IMR-90 (cell line): ENCODE data around the gene STXBP4. TPM values are rescaled to one million over a fixed set of nuclear protein-coding genes. Genes with fewer than 3 reads are reported as not detected.

Experiments
- ATAC-seq: fragments of 200-7000 bp; cut with Tn5 transposase; 2 replicates; pipeline ENCODE4 v1.9.1; 2020; ENCODE audit warnings: low read depth, mild to moderate bottlenecking, moderate library complexity
- BruUV-seq: library from RNA; stranded (reverse); fragments of 400-500 nt; replicated peaks from 2 replicates; lab custom pipeline; 2021; lab: Mats Ljungman, UMichigan
- CTCF ChIA-PET: fragments of 300-600 bp; formaldehyde crosslinking; extraction: SDS; loops from one replicate; lab custom pipeline; 2021; ENCODE audit warnings: antibody characterized with exemption; lab: Yijun Ruan, JAX
- POLR2A ChIA-PET: fragments of 300-600 bp; sonication (Branson Sonifier 250); formaldehyde crosslinking; loops from one replicate; lab custom pipeline; 2022; ENCODE audit warnings: antibody characterized with exemption; ENCODE audit not compliant: unreplicated experiment; lab: Charles Lee
- DNase-seq: peaks from one replicate; pipeline ENCODE4 v3.0.0; 2013
- H2AFZ ChIP-seq: replicated peaks from 2 replicates; pipeline ENCODE3; 2013; ENCODE audit warnings: low read length, mild to moderate bottlenecking; ENCODE audit not compliant: poor library complexity
- H2AK5ac ChIP-seq: 2 replicates; pipeline ENCODE4 v1.6.1; 2013; ENCODE audit warnings: low read depth, low read length, inconsistent platforms
- H2AK9ac ChIP-seq: replicated peaks from 2 replicates; pipeline ENCODE3; 2013; ENCODE audit warnings: mild to moderate bottlenecking, low read depth, low read length, moderate library complexity; ENCODE audit not compliant: poor library complexity
- H2BK120ac ChIP-seq: 2 replicates; pipeline ENCODE4 v1.6.1; 2013; ENCODE audit warnings: low read depth, low read length, inconsistent platforms
- H2BK15ac ChIP-seq: 3 replicates; pipeline ENCODE4 v1.6.1; 2013; ENCODE audit warnings: low read depth, low read length, inconsistent platforms
- H2BK20ac ChIP-seq: 2 replicates; pipeline ENCODE4 v1.6.1; 2013; ENCODE audit warnings: low read depth, mild to moderate bottlenecking, inconsistent platforms, low read length, moderate library complexity
- H2BK5ac ChIP-seq: 2 replicates; pipeline ENCODE4 v1.6.1; 2013; ENCODE audit warnings: mild to moderate bottlenecking, low read depth, low read length, inconsistent platforms; ENCODE audit not compliant: poor library complexity, severe bottlenecking
- H3K14ac ChIP-seq: replicated peaks from 2 replicates; pipeline ENCODE4 v1.6.1; 2013; ENCODE audit warnings: low read depth, low read length, inconsistent platforms
- H3K18ac ChIP-seq: 2 replicates; pipeline ENCODE4 v1.6.1; 2013; ENCODE audit warnings: low read depth, low read length, control low read depth
- H3K23ac ChIP-seq: 2 replicates; pipeline ENCODE4 v1.6.1; 2013; ENCODE audit warnings: low read depth, low read length, inconsistent platforms
- H3K27ac ChIP-seq: 2 replicates; pipeline ENCODE4 v1.5.1; 2013; ENCODE audit warnings: mild to moderate bottlenecking, control low read depth, low read length; ENCODE audit not compliant: insufficient read depth
- H3K27me3 ChIP-seq: 2 replicates; pipeline ENCODE4 v1.6.1; 2013; ENCODE audit warnings: low read length; ENCODE audit not compliant: control insufficient read depth, insufficient read depth
- H3K36me3 ChIP-seq: 2 replicates; pipeline ENCODE4 v1.6.1; 2013; ENCODE audit warnings: low read length, mixed read lengths; ENCODE audit not compliant: control insufficient read depth, insufficient read depth
- H3K4ac ChIP-seq: 2 replicates; pipeline ENCODE4 v1.6.1; 2013; ENCODE audit warnings: low read depth, low read length, inconsistent platforms
- H3K4me1 ChIP-seq: 2 replicates; pipeline ENCODE4 v1.6.1; 2013; ENCODE audit warnings: low read length, mixed read lengths; ENCODE audit not compliant: control insufficient read depth, insufficient read depth
- H3K4me2 ChIP-seq: 2 replicates; pipeline ENCODE4 v1.6.1; 2013; ENCODE audit warnings: low read depth, mild to moderate bottlenecking, control low read depth, low read length, moderate library complexity
- H3K4me3 ChIP-seq: 2 replicates; pipeline ENCODE4 v1.5.1; 2013; ENCODE audit warnings: low read depth, mild to moderate bottlenecking, control low read depth, low read length, moderate library complexity; ENCODE audit not compliant: insufficient read depth
- H3K56ac ChIP-seq: 2 replicates; pipeline ENCODE4 v1.6.1; 2013; ENCODE audit warnings: low read length, inconsistent platforms; ENCODE audit not compliant: insufficient read depth; ENCODE audit errors: extremely low read depth
- H3K79me1 ChIP-seq, 2 experiments: 2 replicates each; pipeline ENCODE4 v1.6.1; 2013; ENCODE audit warnings: low read length in 2 of 2, inconsistent platforms in 1 of 2, low read depth in 1 of 2
- H3K9ac ChIP-seq: 2 replicates; pipeline ENCODE4 v1.6.1; 2013; ENCODE audit warnings: low read depth, low read length, control low read depth
- H3K9me1 ChIP-seq: 2 replicates; pipeline ENCODE4 v1.6.1; 2013; ENCODE audit warnings: low read length, inconsistent platforms; ENCODE audit not compliant: insufficient read depth
- H3K9me3 ChIP-seq: 2 replicates; pipeline ENCODE4 v1.6.1; 2013; ENCODE audit warnings: low read length; ENCODE audit not compliant: control insufficient read depth, insufficient read depth
- H4K20me1 ChIP-seq: 2 replicates; pipeline ENCODE4 v1.6.1; 2013; ENCODE audit warnings: low read length, inconsistent platforms; ENCODE audit not compliant: insufficient read depth
- H4K5ac ChIP-seq: 2 replicates; pipeline ENCODE4 v1.6.1; 2013; ENCODE audit warnings: mild to moderate bottlenecking, low read depth, low read length, control low read depth
- H4K8ac ChIP-seq, 2 experiments: 2 replicates each; pipeline ENCODE4 v1.6.1; 2013; ENCODE audit warnings: low read depth in 2 of 2, low read length in 2 of 2, control low read depth in 1 of 2, inconsistent platforms in 1 of 2
- H4K91ac ChIP-seq: 2 replicates; pipeline ENCODE4 v1.6.1; 2013; ENCODE audit warnings: low read depth, low read length, inconsistent platforms; ENCODE audit not compliant: insufficient read depth
- BHLHE40 ChIP-seq: fragments of 150-350 bp; IDR thresholded peaks from 2 replicates; pipeline ENCODE4 v1.6.1; 2016; ENCODE audit warnings: mild to moderate bottlenecking, low read depth, low read length
- CEBPB ChIP-seq: IDR thresholded peaks from 2 replicates; pipeline ENCODE4 v1.6.1; 2012; ENCODE audit warnings: low read depth, low read length, improper control_type of control experiment
- CHD1 ChIP-seq: IDR thresholded peaks from 2 replicates; pipeline ENCODE4 v1.6.1; 2012; ENCODE audit warnings: low read depth, low read length, improper control_type of control experiment
- FOS ChIP-seq: fragments of 150-350 bp; IDR thresholded peaks from 2 replicates; pipeline ENCODE4 v1.6.1; 2016; ENCODE audit warnings: low read depth, low read length
- MAFK ChIP-seq: IDR thresholded peaks from 2 replicates; pipeline ENCODE4 v1.6.1; 2012; ENCODE audit warnings: low read depth, low read length, improper control_type of control experiment
- MAZ ChIP-seq: IDR thresholded peaks from 2 replicates; pipeline ENCODE4 v1.6.1; 2012; ENCODE audit warnings: low read depth, mild to moderate bottlenecking, low read length, improper control_type of control experiment, moderate library complexity, borderline replicate concordance
- MXI1 ChIP-seq: IDR thresholded peaks from 2 replicates; pipeline ENCODE4 v1.6.1; 2012; ENCODE audit warnings: low read depth, mild to moderate bottlenecking, low read length, moderate library complexity, borderline replicate concordance
- NFE2L2 ChIP-seq: fragments of 150-350 bp; IDR thresholded peaks from 2 replicates; pipeline ENCODE4 v1.6.1; 2016; ENCODE audit warnings: low read depth, mild to moderate bottlenecking, low read length
- POLR2A ChIP-seq: IDR thresholded peaks from 2 replicates; pipeline ENCODE4 v1.6.1; 2012; ENCODE audit warnings: mild to moderate bottlenecking, low read depth, low read length
- RAD21 ChIP-seq: IDR thresholded peaks from 2 replicates; pipeline ENCODE4 v1.6.1; 2012; ENCODE audit warnings: low read length, improper control_type of control experiment
- RCOR1 ChIP-seq: IDR thresholded peaks from 2 replicates; pipeline ENCODE4 v1.6.1; 2012; ENCODE audit warnings: mild to moderate bottlenecking, low read length, improper control_type of control experiment; ENCODE audit not compliant: insufficient replicate concordance
- RFX5 ChIP-seq: IDR thresholded peaks from 2 replicates; pipeline ENCODE4 v1.8.0; 2012; ENCODE audit warnings: low read depth, mild to moderate bottlenecking, low read length, moderate library complexity
- SMC3 ChIP-seq: fragments of 150-350 bp; IDR thresholded peaks from 2 replicates; pipeline ENCODE4 v1.6.1; 2016; ENCODE audit warnings: low read depth, mild to moderate bottlenecking, antibody characterized with exemption, low read length, moderate library complexity
- USF2 ChIP-seq: fragments of 150-350 bp; IDR thresholded peaks from 2 replicates; pipeline ENCODE4 v1.6.1; 2017; ENCODE audit warnings: mild to moderate bottlenecking, antibody characterized with exemption, low read length, low read depth
- WGBS, 2 experiments: methylation state at CpG; one replicate each; pipeline versions ENCODE4 v1.1.5 to v1.1.7; 2013; ENCODE audit warnings: missing lambda C conversion rate in 2 of 2; ENCODE audit not compliant: insufficient read length in 1 of 2; ENCODE audit errors: extremely low coverage in 2 of 2; 5-methylcytosine and 5-hydroxymethylcytosine counted together
- dilution Hi-C: fragments of 300-500 bp; cut with HindIII; formaldehyde crosslinking; loops from one replicate; pipeline ENCODE4 v1.14.3; 2018; ENCODE audit warnings: low sequenced_read_pairs; ENCODE audit not compliant: unreplicated experiment
- in situ Hi-C: fragments of 300-500 bp; cut with MboI; formaldehyde crosslinking; loops from 3 replicates; pipeline ENCODE4 v1.14.3; 2019; ENCODE audit warnings: low sequenced_read_pairs, inconsistent platforms, mixed read lengths
- intact Hi-C: fragments of 100-400 bp; cut with micrococcal nuclease; formaldehyde crosslinking; loops from 2 replicates; pipeline ENCODE4 v1.10.0; 2022
- polyA plus RNA-seq, 3 experiments: library from polyadenylated mRNA; depleted of rRNA; stranded (reverse); fragments of >200 nt; gene quantifications; 2 replicates each; pipeline ENCODE4 v1.2.3, GENCODE V29; 2012; ENCODE audit warnings: low replicate concordance in 1 of 3
- total RNA-seq: library from RNA; depleted of rRNA; stranded (reverse); fragments of >200 nt; gene quantifications from 2 replicates; pipeline ENCODE4 v1.2.3, GENCODE V29; 2012
- TF ChIP-seq, protein P1 (sequence below): fragments of 150-350 bp; IDR thresholded peaks from 2 replicates; pipeline ENCODE4 v1.6.1; 2016; ENCODE audit warnings: low read depth, mild to moderate bottlenecking, low read length, moderate library complexity, borderline replicate concordance

STXBP4 gene
- total and polyA plus RNA-seq, 2 of the 4 experiments (the other 2 are of a cell fraction) = 4.1 to 20.4 TPM

DNA sequence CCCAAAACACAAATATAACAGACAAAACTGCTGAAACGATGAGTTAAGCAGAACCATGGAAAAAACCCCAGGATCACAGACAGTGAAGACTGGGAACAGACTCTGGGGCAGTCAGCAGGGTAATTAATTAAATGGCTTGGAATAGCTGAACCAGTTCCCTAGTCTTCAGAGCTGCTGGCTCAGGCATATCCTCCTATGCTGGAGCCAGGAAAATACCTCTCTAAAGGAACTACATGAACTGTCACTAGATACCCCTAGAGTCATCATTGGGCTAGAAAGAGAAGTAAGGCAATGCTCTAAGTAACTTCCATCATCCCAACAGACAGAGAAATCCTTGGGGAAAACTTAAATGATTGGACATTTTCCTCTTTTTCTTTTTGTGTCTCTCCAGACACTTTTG is 113.0 kb downstream of the STXBP4 start:
- intact Hi-C loops = no loop called here
- H4K5ac ChIP-seq = no peak overlapping the region
- no peak overlapping the region for H3K4ac ChIP-seq
- TF ChIP-seq RCOR1 (no peak), CEBPB (no peak), POLR2A (no peak), MAFK (no peak), MAZ (no peak), NFE2L2 (no peak), FOS (no peak), CHD1 (no peak), MXI1 (no peak), BHLHE40 (no peak), RAD21 (no peak), SMC3 (no peak), USF2 (no peak), RFX5 (no peak)
- TF ChIP-seq, protein P1, sequence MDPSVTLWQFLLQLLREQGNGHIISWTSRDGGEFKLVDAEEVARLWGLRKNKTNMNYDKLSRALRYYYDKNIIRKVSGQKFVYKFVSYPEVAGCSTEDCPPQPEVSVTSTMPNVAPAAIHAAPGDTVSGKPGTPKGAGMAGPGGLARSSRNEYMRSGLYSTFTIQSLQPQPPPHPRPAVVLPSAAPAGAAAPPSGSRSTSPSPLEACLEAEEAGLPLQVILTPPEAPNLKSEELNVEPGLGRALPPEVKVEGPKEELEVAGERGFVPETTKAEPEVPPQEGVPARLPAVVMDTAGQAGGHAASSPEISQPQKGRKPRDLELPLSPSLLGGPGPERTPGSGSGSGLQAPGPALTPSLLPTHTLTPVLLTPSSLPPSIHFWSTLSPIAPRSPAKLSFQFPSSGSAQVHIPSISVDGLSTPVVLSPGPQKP = no peak
- peaks cover 1% of the 10 kb centered on the region; the same call in 1 of the 2 replicates for H3K4me1 ChIP-seq
- no peak overlapping the region for H4K91ac ChIP-seq
- H3K9me3 ChIP-seq = no peaks in the 10 kb centered on the region
- no peak overlapping the region for H2BK120ac ChIP-seq
- no peaks in the 10 kb centered on the region for H4K20me1 ChIP-seq
- no peak overlapping the region for H2AK5ac ChIP-seq
- no peak overlapping the region for H2BK20ac ChIP-seq
- H3K27me3 ChIP-seq = no peaks in the 10 kb centered on the region
- no peak overlapping the region for H3K27ac ChIP-seq
- BruUV-seq = no TSS peak
- H3K18ac ChIP-seq = no peak overlapping the region
- H3K4me2 ChIP-seq = no peak overlapping the region
- in situ Hi-C loops = no loop called here
- no peak overlapping the region for H2BK5ac ChIP-seq
- no peak overlapping the region for H3K14ac ChIP-seq
- H3K79me1 ChIP-seq = no peaks in the 10 kb centered on the region
- no peak for DNase-seq
- no peak overlapping the region for H3K9ac ChIP-seq
- no peak overlapping the region for H3K23ac ChIP-seq
- WGBS, 2 experiments = no CpG with 5 or more reads among the region's 1 CpG
- POLR2A ChIA-PET = no interaction called here
- H2AK9ac ChIP-seq = no peak overlapping the region
- H2BK15ac ChIP-seq = no peak overlapping the region
- no peak for ATAC-seq
- peaks cover 1% of the 10 kb centered on the region; the same call in 1 of the 2 replicates for H3K36me3 ChIP-seq
- H3K4me3 ChIP-seq = no peak overlapping the region
- no peak overlapping the region for H2AFZ ChIP-seq
- CTCF ChIA-PET = no interaction called here
- H3K9me1 ChIP-seq = no peaks in the 10 kb centered on the region
- H3K56ac ChIP-seq = no peak overlapping the region
- no peak overlapping the region for H4K8ac ChIP-seq
- dilution Hi-C loops = no loop called here
